Osteoblast (primary cell): ENCODE measurements around the gene PRKN. TPM values are rescaled to one million over a fixed set of nuclear protein-coding genes. Genes with fewer than 3 reads are reported as not detected.

ENCODE experiments used
- DNase-seq: peaks from one replicate; pipeline ENCODE4 v3.0.0; 2011; ENCODE audit warnings: low spot score, mixed read lengths; ENCODE audit not compliant: insufficient read length; ENCODE audit errors: missing footprints
- H2AFZ ChIP-seq: 2 replicates; pipeline ENCODE4 v1.6.0; 2011; ENCODE audit warnings: mild to moderate bottlenecking, low read length
- H3K27ac ChIP-seq: 2 replicates; pipeline ENCODE4 v1.5.1; 2011; ENCODE audit warnings: mild to moderate bottlenecking, low read depth, low read length, moderate library complexity
- H3K27me3 ChIP-seq: 2 replicates; pipeline ENCODE4 v1.6.0; 2012; ENCODE audit warnings: mild to moderate bottlenecking, control low read depth, inconsistent platforms, low read length, moderate library complexity; ENCODE audit not compliant: insufficient read depth
- H3K36me3 ChIP-seq: 2 replicates; pipeline ENCODE4 v1.5.1; 2011; ENCODE audit warnings: mild to moderate bottlenecking, low read length, control low read depth, moderate library complexity; ENCODE audit not compliant: insufficient read depth
- H3K4me1 ChIP-seq: 2 replicates; pipeline ENCODE4 v1.5.1; 2011; ENCODE audit warnings: mild to moderate bottlenecking, low read length, control low read depth, moderate library complexity; ENCODE audit not compliant: insufficient read depth
- H3K4me2 ChIP-seq: 2 replicates; pipeline ENCODE4 v1.6.0; 2011; ENCODE audit warnings: mild to moderate bottlenecking, low read length; ENCODE audit not compliant: insufficient read depth
- H3K4me3 ChIP-seq: fragments of 200-600 bp; sonication (generic); 3 replicates; pipeline ENCODE4 v1.5.1; 2012; ENCODE audit warnings: mild to moderate bottlenecking, low read length, inconsistent platforms; ENCODE audit not compliant: insufficient read depth
- H3K79me2 ChIP-seq: 2 replicates; pipeline ENCODE4 v1.6.0; 2012; ENCODE audit warnings: mild to moderate bottlenecking, low read length, control low read depth, inconsistent platforms; ENCODE audit not compliant: insufficient read depth
- H3K9me3 ChIP-seq: 2 replicates; pipeline ENCODE4 v1.5.1; 2011; ENCODE audit warnings: low read depth, low read length, control low read depth
- H4K20me1 ChIP-seq: 2 replicates; pipeline ENCODE4 v1.6.0; 2012; ENCODE audit warnings: mild to moderate bottlenecking, low read length, control low read depth; ENCODE audit not compliant: insufficient read depth
- total RNA-seq: library from RNA; depleted of rRNA; stranded (reverse); fragments of >200 nt; gene quantifications from 2 replicates; pipeline ENCODE4 v1.2.3, GENCODE V29; 2012
- TF ChIP-seq, protein P1 (sequence below): IDR thresholded peaks from 2 replicates; pipeline ENCODE4 v1.5.1; 2011; ENCODE audit warnings: mild to moderate bottlenecking, low read depth, low read length, moderate library complexity; ENCODE audit errors: extremely low read depth

The PRKN gene
- total RNA-seq, 1 donor = 2.9 TPM

DNA sequence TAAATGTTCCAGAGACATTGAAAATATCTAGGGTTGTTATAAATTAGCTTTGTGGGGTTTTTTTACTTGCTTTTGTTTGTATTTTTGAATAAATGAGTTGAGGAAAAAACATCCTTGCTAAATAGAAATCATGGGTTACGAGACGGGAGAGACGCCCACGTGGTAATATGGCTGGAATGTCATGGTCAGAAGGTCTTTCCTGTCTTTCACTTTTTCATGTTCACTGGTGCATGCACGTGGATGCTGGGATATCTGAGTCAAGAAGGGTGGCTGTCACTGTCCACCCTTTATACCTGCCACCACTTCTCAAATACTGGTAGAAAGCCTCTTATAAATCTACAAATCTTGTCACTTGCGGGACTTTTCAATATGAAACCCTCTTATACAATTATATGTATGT is 1195.0 kb downstream of the PRKN start:
- DNase-seq = no peak
- TF ChIP-seq, protein P1, sequence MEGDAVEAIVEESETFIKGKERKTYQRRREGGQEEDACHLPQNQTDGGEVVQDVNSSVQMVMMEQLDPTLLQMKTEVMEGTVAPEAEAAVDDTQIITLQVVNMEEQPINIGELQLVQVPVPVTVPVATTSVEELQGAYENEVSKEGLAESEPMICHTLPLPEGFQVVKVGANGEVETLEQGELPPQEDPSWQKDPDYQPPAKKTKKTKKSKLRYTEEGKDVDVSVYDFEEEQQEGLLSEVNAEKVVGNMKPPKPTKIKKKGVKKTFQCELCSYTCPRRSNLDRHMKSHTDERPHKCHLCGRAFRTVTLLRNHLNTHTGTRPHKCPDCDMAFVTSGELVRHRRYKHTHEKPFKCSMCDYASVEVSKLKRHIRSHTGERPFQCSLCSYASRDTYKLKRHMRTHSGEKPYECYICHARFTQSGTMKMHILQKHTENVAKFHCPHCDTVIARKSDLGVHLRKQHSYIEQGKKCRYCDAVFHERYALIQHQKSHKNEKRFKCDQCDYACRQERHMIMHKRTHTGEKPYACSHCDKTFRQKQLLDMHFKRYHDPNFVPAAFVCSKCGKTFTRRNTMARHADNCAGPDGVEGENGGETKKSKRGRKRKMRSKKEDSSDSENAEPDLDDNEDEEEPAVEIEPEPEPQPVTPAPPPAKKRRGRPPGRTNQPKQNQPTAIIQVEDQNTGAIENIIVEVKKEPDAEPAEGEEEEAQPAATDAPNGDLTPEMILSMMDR = no peak

DNA sequence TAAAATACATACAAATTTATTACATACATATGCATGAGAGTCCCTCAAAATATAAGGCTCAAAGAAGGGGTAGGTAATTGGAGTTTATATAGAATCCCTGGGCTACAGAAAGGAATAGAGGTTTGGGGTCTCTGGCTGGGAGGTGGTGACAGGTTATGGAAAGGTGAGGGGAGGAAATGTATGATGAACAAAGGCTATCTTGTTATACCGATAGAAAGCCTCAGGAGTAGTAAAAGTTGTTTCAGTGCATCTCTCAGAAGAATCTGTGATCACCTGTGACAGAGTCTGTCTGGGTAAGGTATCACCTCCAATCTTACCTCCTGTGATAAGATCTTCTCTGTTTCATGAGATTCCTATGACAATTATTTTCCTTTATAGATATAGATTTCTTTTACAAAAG is 1200.8 kb downstream of the PRKN start:
- Histone ChIP-seq H2AFZ (no peak overlapping the region), H3K4me1 (no peaks in the 10 kb centered on the region), H3K27ac (no peak overlapping the region), H3K4me2 (no peak overlapping the region), H3K79me2 (no peaks in the 10 kb centered on the region), H3K4me3 (no peak overlapping the region), H3K27me3 (no peaks in the 10 kb centered on the region), H4K20me1 (no peaks in the 10 kb centered on the region), H3K9me3 (no peaks in the 10 kb centered on the region), H3K36me3 (no peaks in the 10 kb centered on the region)
- TF ChIP-seq, protein P1 = no peak
- no peak for DNase-seq

More for the DNA sequence above, 1195.0 kb downstream of the PRKN start:
- Histone ChIP-seq H2AFZ (no peak overlapping the region), H3K27me3 (no peaks in the 10 kb centered on the region), H3K4me3 (no peak overlapping the region), H4K20me1 (no peaks in the 10 kb centered on the region), H3K9me3 (peaks cover 3% of the 10 kb centered on the region), H3K4me1 (no peaks in the 10 kb centered on the region), H3K27ac (no peak overlapping the region), H3K36me3 (no peaks in the 10 kb centered on the region), H3K79me2 (no peaks in the 10 kb centered on the region), H3K4me2 (no peak overlapping the region)

DNA sequence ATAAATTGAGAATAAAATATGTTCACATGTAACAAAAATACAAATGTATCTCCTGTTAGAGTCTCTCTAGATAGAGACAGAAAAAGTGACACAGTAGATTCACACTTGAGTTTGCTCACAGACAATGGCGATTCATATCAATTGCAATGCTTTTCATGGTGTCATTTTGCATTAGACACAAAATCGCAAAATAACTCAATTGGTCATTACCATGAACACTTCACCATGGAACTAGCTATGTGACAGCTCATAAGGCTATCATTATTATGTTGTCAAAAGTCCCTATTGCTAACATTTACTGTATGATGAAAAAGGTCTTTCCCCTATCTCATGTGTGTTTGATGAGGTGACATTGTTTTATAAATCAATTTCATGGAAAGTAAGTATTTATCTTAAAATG is 1204.2 kb downstream of the PRKN start:
- Histone ChIP-seq H3K27ac (no peak overlapping the region), H3K4me1 (no peaks in the 10 kb centered on the region), H3K36me3 (no peaks in the 10 kb centered on the region), H2AFZ (no peak overlapping the region), H3K4me2 (no peak overlapping the region), H4K20me1 (no peaks in the 10 kb centered on the region), H3K79me2 (no peaks in the 10 kb centered on the region), H3K4me3 (no peak overlapping the region), H3K9me3 (no peaks in the 10 kb centered on the region), H3K27me3 (no peaks in the 10 kb centered on the region)
- DNase-seq = no peak
- TF ChIP-seq, protein P1 = no peak

DNA sequence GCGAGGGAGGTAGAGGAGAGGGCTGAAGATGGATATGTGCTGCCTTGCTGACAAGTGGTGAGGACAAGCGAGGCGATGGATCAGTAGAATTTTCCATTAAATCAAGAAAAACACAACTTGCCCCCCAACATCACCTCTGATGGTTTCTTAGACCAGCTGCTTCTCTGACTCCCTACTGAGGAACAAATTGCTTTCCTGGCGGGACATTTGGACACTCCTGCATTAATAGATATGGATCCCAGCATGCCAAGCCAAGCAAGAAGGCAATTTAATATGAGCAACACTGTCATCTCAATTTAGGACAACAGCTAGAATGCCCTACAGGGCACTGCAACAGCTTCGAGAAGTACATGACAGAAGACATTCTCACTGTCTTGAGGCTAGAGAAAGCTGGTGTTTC is 1205.3 kb downstream of the PRKN start:
- no peak for DNase-seq

More for the DNA sequence above, 1205.3 kb downstream of the PRKN start:
- no peaks in the 10 kb centered on the region for H3K36me3 ChIP-seq
- no peak overlapping the region for H3K4me3 ChIP-seq
- no peak overlapping the region for H3K4me2 ChIP-seq
- no peak overlapping the region for H2AFZ ChIP-seq
- no peaks in the 10 kb centered on the region for H3K79me2 ChIP-seq
- H3K27me3 ChIP-seq = no peaks in the 10 kb centered on the region
- TF ChIP-seq, protein P1 = no peak
- H3K27ac ChIP-seq = no peak overlapping the region
- H4K20me1 ChIP-seq = no peaks in the 10 kb centered on the region
- H3K9me3 ChIP-seq = no peaks in the 10 kb centered on the region
- H3K4me1 ChIP-seq = no peaks in the 10 kb centered on the region
